Tibial nerve (tissue), 4 donors: Measurements from ENCODE around the gene CCL2.
"Not testable (repeated sequence)": the region's sequence is repeated elsewhere in the genome, so short reads cannot be mapped to it uniquely, and the experiment has no call there.

Source experiments
- CTCF ChIP-seq, 5 experiments: fragments of 200-600 bp in 3 of 5; fragments of 450-650 bp in 2 of 5; sonication (generic) in 3 of 5; IDR thresholded peaks; one replicate each; pipeline ENCODE4 v1.5.1; 2016 to 2019; ENCODE audit warnings: antibody characterized with exemption in 5 of 5, mild to moderate bottlenecking in 3 of 5, moderate library complexity in 2 of 5
- EP300 ChIP-seq, 2 donors: sonication (generic); formaldehyde crosslinking; IDR thresholded peaks; one replicate each; pipeline ENCODE4 v1.6.1; 2017; ENCODE audit warnings: antibody characterized with exemption in 2 of 2, mild to moderate bottlenecking in 1 of 2
- POLR2A ChIP-seq, 2 donors: fragments of 450-650 bp; IDR thresholded peaks; one replicate each; pipeline ENCODE4 v1.6.1; 2017; ENCODE audit warnings: antibody characterized with exemption in 2 of 2, mild to moderate bottlenecking in 2 of 2, moderate library complexity in 2 of 2

DNA sequence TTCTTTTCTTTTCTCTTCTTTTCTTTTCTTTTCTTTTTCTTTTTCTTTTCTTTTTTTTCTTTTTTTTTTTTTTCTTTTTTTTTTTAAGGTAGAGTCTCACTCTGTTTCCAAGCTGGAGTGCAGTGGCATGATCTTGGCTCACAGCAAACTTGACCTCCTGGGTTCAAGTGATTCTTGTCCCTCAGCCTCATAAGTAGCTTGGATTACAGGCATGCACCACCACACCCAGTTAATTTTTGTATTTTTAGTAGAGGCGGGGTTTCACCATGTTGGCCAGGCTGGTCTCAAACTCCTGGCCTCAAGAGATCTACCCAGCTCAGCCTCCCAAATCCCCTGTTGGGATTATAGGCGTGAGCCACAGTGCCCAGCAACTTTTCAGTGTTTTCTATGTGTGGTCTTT is 27.8 kb upstream of the CCL2 start:
- TF ChIP-seq EP300, POLR2A, CTCF (IDR thresholded peaks at IDR 0.05): not testable (repeated sequence)
